NCI-H345 treated with DMSO at 0.1 percent for 48 hours (cell line): ENCODE results near the gene TMEM184A.
A peak's percentile ranks its signal among the peaks of the same experiment; 100 is the strongest.

Source experiments
- DNase-seq: peaks from one replicate; lab custom pipeline; 2025; ENCODE audit not compliant: unreplicated experiment; lab: John Stamatoyannopoulos, UW

The TMEM184A gene

DNA sequence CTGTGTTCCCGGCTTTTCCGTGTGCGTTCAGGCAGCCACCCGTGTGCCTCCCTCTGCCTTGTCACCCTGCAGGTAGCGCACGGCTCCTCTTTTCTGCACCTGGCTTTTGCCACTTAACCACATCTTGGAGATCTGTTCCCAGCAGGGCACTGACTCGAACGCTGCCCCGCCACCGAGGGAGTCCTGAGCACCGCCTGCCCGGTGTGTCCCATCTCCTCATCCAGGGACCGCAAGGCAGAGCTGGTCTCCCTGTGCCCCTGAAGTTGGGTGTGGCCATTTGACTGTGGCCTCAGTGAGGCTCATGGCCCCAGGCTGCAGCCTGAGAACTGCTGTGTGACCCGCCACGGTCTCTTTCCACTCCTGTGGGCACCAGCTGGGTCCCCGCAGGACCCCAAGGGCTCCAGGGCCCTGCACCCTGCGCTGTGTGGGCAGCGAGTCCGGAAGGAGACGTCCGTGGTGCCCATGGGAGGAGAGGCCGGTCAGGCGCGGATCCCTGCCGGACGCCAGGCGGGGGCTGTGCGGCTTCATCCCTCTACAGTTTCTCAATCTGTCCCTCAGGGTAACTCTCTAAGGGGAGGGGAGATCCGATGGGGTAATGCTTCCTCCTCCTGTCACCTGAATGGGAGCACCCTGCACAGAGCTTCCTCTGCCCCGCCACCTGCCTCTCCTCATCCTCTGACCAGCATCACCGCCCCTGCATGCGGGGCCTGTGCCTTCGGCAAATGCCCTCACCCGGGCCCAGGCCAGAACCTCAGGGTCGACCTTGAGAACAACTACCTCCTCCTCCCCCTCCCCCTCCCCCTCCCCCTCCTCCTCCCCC is 50.1 kb downstream of the TMEM184A start:
- no peak for DNase-seq

DNA sequence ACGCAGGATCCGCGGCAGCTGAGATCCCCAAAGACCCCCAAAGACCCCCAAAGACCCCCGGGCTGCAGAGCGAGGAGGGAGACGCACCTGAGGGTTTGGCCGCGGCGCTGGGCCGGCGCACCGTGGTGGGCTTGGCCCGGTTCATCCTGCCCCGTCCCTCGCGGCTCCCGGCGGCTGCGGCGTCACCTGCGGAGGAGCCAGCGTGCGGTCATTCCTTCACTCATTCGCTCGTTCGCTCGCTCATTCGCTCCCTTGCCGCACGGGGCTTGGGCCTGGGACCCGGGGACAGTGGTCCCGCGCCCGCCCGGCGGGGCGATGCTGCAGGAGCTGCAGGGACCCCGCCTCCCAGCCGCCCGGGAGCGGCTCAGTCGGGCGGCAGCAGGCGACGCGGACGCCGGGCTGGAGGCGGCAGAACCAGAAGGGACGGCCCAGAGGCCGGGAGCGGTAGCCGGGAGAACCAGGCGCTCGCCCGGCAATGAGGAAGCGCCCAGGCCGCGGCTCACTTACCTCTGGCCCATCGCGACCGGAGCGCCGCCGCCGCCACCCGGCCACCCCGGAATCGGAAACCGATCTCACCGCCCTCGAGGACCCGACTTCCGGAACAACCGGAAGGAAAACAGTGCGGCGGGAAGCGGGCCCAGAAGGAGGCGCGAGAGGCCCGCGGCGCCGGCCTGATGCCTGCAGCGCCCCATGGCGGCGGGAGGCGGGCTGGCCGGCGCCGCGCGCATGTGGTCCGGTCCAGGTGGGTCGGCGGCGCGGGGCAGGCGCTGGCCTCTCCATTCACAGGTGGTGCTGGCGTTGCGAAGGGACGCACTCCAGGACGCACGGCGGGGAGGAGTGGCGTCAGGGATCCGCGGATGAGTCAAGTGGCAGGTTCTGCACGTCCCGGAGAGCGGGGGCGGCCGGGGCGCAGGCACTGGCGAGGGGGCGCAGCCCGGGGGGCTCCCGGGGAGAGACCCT is 51.9 kb downstream of the TMEM184A start, which contains the start of gene INTS1:
Gene INTS1, minus strand, starts transcription at position 574 of the 960 bp plus-strand sequence. Its CDS starts 429 bp downstream, at position 145.
- DNase-seq: peak; percentile 92

DNA sequence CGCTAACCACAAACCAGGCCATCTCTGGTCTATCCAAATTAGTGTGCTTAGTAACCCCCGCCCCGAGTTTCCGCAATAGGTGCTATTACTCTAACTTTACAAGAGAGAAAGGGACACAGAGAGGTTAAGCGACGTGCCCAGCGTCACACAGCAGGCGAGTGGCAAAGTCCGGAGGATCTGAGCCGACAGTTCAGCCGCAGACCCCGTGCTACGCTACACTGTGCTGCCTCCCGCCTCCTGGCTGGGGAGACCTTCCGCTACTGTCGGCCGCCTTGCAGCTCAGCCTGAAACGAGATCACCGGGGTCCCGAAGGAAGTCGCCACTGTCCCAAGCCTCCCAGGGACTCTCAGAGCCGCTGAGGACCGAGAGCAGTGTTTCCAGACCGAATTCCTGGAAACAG is 52.6 kb downstream of the TMEM184A start:
- no peak for DNase-seq

DNA sequence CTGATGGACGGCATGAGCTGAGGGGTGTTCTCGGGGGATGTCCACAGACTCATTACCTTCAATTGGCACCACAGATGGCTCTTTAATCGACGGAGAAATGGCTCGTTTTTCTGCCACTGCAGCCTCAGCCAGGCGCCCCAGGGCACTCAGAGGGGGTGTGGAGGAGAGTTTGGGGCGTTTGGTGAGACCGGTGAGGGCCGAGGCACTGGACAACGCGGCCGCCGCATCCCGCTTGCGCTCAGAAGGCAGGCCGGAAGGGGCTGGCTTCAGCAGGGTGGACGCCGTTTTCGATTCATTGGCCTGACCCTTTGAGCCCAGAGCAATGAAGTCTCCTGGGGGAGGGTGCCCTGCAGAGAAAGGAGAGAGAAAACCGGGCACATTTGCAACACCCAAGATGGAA is 53.2 kb downstream of the TMEM184A start:
- DNase-seq: no peak

DNA sequence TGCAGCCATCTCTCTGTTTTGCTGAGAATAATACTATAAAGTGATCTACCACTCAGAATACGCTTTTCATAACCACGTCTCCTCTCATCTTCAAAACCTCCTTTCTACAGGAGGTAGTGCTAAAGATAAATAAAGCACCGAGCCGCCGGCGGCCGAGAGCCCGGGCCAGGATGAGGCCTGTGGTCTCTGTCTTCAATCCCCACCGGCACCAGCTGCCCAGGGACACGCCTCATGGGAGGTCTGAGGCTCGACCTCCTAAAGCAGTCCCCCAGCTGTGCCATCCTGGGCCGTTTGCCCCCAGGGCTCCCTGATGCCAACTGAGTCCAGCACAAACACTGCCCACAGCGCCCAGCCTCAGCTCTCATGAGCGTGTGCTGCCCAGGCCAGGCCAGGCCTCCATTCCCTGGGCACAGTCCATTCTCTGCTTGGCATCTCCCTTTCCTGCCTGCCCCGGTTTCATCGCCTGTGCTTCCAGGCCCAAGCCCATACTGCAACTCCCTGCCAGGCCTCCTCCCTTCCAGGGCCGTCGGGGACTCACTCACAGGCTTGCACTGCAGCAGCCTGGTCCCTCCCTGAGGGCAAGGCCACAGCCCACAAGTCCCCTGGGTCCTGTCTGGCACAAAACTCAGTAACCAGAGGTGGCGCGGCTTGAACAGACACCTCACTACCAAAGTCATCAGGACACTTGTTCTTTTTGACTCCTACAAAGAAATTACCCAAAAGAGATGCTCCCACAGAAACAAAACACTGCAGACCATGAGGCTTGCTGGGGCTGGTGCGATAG is 54.3 kb downstream of the TMEM184A start:
- DNase-seq: no peak

DNA sequence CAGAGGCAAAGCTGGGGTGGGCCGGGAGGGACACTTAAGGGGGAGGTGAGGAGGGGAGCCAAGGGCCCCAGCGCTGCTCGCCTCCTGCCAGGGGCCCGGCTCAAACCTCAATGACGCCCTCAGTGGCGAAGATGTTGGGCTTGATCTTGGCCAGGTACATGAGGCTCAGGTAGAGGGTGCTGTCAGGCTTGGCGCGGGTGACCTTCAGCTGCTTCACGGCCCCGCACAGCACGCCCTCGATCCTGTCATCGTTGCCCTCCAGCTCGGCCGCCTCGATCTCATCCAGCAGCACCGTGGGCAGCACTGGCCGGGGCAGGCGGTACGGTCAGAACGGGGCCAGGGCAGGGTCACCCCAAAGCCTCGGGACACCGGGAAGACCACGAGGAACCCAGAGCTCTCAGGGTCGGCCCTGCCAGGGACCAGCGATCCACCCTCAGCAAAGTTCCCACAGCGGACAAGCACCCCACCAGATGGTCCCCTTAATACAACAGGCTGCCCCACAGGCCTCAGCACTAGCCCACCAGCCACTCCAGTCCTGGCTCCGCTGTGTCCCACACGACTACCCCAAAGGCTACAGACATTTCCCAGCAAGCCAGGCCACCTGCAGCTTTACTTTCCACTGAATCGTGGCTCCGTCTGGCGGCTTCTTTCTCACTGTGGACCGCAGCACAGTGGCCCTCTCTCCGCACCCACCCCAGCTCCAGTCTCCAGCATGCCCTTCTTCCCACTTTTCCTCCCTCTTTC is 55.8 kb downstream of the TMEM184A start:
- no peak for DNase-seq

DNA sequence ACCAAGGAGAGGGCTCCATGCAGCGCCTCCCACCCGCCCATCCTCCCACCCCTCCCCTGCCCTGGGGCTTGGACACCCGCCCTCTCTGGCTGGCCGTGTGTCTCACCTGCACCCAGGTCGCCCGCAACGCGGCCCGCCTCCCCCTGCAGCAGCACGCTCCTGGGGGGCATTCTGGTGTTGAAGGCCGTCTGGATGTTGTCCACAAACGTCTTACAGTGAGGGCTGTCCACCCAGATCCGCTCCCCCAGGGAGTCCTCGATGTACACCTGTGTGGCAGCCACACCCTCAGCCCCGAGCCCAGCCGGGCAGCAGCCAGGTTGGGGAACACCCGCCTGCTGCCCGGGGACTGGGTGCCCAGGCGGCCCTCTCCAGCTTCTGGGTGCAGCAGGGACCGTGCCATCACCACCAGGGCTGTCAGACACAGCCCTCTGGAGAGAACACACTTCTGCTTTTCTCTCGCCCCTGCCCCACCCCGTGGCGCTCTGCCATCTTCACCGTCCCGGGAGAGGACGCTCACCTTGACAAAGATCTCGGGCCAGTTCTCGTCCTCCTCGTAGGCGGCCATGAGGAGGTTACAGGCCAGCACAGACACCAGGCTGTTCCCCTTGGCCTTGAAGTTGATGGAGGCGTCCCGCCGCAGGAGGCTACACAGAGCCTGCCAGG is 56.5 kb downstream of the TMEM184A start:
- no peak for DNase-seq

DNA sequence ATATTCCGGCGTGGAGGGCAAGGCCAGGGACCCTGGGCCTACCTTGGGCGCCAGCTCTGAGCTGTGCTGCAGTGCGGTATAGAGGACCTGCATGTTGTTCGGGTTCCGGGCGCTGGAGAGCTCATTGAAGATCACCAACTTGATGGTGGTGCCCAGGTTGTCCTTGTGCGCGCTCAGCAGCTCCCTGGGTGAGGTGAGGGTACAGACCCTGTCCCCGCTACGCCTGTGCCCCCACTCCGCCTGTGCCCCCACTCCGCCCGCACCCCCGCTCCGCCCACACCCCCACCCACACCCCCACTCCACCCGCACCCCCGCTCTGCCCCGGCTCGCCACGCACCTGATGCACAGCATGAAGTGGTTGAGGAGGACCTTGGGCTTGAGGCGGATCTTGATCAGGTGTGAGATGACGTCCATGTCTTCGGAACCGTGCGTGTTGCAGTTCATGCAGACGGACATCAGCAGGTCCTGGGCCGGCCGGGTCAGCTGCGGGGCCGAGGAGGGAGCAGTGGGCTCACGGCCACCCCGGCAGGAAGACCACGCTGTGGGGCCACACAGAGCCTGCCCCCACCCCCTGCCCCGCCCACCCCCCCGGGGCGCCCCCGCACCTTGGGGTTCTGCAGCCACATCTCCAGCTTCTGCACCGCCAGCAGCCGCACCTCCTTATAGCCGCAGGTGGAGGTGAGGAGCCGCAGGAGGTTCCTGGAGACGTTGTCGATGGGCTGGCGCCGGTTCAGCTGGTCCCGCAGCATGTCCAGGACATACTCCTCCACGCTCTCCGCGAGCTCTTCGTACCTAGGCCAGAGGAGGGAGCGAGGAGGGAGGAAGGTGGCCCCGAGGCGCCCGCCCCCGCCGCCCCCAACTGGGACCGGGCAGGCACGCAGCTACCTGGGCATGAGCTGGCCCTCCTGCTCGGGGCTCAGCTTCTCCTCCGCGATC is 57.4 kb downstream of the TMEM184A start:
- no peak for DNase-seq

DNA sequence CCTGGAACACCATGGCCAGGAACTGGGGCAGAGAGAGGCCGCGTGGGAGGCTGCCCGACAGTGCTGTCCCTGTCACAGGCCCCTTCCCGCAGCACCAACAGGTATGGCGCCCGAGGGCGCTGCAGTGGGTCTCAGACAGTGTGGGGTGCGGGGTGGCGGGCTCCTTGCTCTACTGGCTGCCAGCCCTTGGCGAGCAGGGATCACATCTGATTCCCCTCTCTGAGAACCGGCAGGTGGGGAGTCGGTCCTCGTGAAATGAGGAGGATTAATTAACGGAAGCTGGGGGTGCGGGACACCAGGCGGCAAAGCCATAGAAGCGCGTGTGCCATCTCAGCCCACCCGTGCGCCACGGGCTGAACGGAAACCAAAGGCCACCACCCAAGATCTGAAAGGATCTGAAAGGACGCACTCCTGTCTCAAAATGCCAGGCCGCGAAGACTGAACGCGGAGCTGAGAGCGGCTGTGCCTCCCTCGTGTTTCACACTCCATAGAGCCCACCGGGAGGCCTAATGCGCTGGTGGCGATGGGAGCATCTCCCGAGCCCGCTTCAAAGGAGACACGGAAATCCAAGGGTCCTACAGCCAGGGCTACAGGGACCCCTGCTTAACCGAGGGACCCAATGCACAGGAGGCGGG is 58.6 kb downstream of the TMEM184A start:
- DNase-seq: no peak

DNA sequence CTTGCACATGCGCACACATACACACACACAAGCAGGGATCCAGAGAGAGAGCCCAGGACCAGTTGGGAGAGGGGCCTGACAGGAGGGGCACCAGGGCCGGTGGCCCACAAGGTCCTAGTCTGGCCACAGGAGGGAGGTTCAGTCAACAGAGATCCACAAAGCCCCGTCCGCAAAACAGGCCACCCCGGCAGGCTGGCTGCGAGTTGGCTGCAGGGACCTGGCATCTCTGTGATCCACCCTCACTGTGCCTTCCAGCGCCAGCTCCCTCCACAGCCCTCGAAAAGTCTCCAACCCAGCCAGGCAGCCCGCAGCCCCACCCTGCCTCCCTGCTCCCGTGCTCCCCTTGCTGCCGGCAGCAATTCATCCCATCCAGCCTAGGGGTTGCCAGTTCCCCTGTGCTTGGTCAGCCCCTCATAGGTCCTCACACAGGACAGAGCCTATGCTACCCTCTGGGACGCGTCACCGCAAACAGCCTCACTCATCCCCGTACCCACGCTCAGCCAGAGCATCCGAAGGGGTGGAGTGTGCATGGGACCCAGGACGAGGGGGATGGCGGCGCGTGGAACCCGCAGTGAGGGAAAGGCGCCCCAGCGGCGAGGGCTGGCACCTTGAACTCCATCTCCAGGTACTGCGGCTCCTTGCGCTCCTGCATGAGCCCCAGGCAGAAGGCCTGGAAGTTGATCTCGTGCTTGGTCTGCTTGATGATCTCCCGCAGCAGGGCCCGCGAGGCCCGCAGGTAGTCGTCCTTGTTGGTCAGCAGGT is 59.3 kb downstream of the TMEM184A start:
- no peak for DNase-seq

DNA sequence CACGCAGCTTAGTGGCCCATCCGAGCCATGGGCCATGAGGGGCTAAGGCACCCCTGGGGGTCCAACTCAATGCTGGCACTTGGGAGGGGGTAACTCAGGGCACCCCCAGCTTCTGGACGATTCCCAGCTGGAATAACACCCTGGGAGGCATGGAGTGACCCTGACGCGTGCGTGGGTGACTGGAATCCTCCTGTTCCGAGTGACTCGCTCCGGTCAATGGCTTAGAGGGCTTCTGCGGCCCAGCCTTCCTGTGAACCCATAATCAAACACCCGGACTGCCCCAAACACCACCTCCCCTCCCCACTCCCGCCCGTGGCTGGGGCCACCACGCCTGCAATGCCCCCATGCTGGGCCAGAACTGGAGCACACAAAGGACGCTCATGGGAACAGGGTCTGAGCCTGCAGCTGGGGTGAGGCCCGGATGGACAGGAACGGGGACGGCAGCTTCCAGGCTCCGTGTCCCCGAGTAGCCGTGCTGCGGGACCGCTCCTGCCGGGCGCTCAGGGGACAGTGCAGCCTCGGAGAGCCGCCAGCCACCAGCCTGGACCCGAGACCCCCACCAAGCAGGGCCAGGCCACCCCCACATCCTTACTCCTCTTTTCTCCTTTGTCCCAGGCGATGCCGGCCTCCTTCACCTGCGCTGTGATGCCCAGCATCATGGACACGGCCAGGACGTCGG is 60.3 kb downstream of the TMEM184A start:
- no peak for DNase-seq

DNA sequence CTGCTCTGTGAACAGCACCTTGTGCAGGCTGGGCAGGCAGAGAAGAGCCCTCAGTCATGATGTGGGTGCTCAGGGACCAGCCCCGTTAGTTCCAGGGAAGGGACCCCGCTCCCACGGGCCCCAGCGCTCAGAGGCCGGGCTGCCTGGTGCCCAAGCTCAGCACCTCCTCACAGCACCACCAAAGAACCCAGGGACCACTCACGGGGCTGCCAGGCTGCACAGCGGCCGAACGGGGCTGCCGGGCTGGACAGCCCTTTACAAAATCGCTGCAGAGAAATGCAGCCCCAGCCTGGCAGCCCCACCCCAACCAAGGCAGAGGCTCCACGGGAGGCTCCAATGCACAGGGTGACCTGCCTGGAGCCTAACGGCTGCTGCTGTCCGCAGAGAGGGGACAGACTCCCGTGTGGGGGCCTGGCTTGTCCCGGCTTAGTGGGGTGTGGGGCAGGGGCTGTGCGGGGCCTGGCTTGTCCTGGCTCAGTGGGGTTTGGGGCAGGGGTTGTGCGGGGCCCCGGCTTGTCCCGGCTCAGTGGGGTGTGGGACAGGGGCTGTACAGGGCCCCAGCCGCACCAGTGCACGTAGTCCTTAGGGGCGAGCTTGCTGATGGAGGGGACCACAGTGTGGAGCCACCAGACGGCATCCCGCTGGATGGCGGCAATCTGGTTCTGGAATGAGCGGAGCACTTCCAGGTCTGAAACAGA is 61.0 kb downstream of the TMEM184A start:
- no peak for DNase-seq

DNA sequence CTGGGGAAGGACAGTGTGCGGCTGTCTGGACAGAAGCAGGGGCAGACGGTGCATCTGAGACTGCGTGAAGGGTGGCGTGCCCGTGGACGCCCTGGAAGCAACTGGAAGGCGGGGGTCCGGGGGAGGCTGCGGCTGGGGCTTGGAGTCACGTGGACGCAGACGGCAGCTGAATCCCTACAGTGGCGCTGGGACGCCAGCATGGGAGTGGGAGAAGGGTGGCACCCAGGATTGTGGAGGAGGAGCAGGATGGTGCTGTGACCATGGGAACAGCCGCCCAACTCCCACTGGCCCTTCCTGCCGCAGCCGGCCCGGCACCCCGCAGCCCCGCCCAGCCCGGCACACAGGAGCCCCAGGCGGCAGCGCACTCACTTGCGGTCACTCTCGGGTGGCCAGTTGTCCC is 61.6 kb downstream of the TMEM184A start:
- DNase-seq: no peak

DNA sequence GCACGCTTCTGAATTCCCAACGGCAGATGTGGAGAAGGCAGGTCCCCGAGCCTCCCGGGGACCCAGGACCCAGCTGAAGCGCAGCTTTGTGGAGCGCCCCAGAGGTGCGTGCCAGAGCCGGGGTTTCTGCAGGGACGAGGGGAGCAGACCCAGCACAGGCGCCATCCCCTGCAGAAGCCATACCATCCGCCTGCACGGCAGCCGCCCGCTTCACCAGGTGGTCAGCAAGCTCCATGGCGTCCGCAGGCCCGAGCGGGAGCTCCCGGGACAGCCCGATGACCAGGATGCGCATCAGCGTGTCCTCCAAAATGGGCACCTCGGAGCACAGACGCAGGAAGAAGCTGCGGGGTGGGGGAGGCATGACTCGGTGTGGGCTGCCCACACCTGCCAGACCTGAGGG is 62.4 kb downstream of the TMEM184A start:
- DNase-seq: no peak

DNA sequence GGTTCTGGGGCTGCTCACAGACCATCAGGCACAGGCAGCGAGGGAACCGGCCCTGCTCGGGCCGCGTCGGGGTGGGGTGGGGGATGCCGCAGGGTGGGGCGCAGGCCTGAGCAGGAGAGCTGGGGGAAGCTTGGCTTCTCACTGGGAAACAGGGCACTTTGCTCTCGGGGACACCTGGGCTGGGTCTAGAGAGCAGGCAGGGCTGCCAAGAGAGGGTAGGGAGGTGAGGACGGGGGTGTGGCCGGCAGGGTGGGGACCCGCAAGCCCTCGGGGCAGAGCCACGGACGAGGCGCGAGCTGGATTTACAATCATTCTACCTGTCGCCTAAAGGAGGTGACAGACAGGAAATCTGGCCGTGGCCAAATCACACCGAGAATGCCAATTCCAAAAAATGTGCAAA is 62.9 kb downstream of the TMEM184A start:
- no peak for DNase-seq

DNA sequence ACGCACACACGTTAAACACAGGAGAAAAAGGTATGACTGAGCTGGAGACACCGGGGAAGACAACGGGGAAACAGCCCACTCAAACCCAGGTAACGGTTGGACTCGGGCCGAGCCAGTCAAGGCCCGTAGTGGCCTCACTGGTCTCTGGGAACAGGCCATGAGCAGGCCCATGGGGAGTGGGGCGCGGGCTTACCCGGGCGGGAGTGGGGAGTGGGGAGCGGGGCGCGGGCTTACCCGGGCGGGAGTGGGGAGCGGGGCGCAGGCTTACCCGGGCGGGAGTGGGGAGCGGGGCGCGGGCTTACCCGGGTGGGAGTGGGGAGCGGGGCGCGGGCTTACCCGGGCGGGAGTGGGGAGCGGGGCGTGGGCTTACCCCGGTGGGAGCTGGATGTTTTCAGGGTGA is 63.4 kb downstream of the TMEM184A start:
- DNase-seq: no peak
